BLaER1 treated with 17β-estradiol and CSF1 and Interleukin-3, amounts not matched to agents 10 nM and 100 nM (cell line): ENCODE data around the gene QSOX2.
A peak's percentile ranks its signal among the peaks of the same experiment; 100 is the strongest.

Source experiments
- H3K27ac ChIP-seq, 11 experiments: shearing (Covaris generic); formaldehyde crosslinking; 2 replicates each; pipeline ENCODE4 v1.8.1; 2022
- H3K27me3 ChIP-seq, 11 experiments: shearing (Covaris generic); formaldehyde crosslinking; 2 replicates each; pipeline ENCODE4 v1.8.1; 2022
- H3K36me3 ChIP-seq, 11 experiments: shearing (Covaris generic); formaldehyde crosslinking; 2 replicates each; pipeline ENCODE4 v1.8.1; 2022
- H3K4me1 ChIP-seq, 10 experiments: shearing (Covaris generic); formaldehyde crosslinking; 2 replicates each; pipeline ENCODE4 v1.8.1; 2022
- H3K4me2 ChIP-seq, 11 experiments: shearing (Covaris generic); formaldehyde crosslinking; 2 replicates each; pipeline ENCODE4 v1.8.1; 2022
- H3K4me3 ChIP-seq, 10 experiments: shearing (Covaris generic); formaldehyde crosslinking; 2 replicates each; pipeline ENCODE4 v1.8.1; 2022
- H3K9ac ChIP-seq, 11 experiments: shearing (Covaris generic); formaldehyde crosslinking; 2 replicates each; pipeline ENCODE4 v1.8.1; 2022
- H3K9me3 ChIP-seq, 11 experiments: shearing (Covaris generic); formaldehyde crosslinking; replicated peaks in 1 of 11; 2 replicates each; pipeline ENCODE4 v1.8.1; 2022
- H4K20me1 ChIP-seq, 11 experiments: shearing (Covaris generic); formaldehyde crosslinking; 2 replicates each; pipeline ENCODE4 v1.8.1; 2022
- Cebpa-rat ChIP-seq, 11 experiments: shearing (Covaris generic); IDR thresholded peaks; 2 replicates each; pipeline ENCODE4 v1.8.1; 2022

The QSOX2 gene

GRCh38 chr9:136230365-136230764 lies 15.2 kb downstream of the QSOX2 start:
- H3K9me3 ChIP-seq: no peaks in the 10 kb centered on the region
- H3K9ac ChIP-seq: 0 out of 22 replicates have a peak overlapping the region, but pooled peaks of 2 of the 11 experiments have one; percentile 13 to 15
- no peak overlapping the region for H3K27ac ChIP-seq
- H3K4me1 ChIP-seq: peaks cover 56 to 100% (median 96%) of the 10 kb centered on the region in 10 experiments
- H3K36me3 ChIP-seq: peaks cover 0 to 38% (median 22%) of the 10 kb centered on the region in 11 experiments; a peak in 14 of 22 replicates
- no peak for TF ChIP-seq Cebpa-rat (IDR thresholded peaks at IDR 0.05)
- H3K4me3 ChIP-seq: no peak overlapping the region
- peak overlapping the region in 5 of 11 experiments; percentile 39 to 96 (median 94); a peak in 9 of 22 replicates for H3K4me2 ChIP-seq
- H4K20me1 ChIP-seq: peaks cover 0 to 100% (median 98%) of the 10 kb centered on the region in 11 experiments; a peak in 21 of 22 replicates
- peaks cover 0 to 13% (median 0%) of the 10 kb centered on the region in 11 experiments; a peak in 3 of 22 replicates for H3K27me3 ChIP-seq

DNA sequence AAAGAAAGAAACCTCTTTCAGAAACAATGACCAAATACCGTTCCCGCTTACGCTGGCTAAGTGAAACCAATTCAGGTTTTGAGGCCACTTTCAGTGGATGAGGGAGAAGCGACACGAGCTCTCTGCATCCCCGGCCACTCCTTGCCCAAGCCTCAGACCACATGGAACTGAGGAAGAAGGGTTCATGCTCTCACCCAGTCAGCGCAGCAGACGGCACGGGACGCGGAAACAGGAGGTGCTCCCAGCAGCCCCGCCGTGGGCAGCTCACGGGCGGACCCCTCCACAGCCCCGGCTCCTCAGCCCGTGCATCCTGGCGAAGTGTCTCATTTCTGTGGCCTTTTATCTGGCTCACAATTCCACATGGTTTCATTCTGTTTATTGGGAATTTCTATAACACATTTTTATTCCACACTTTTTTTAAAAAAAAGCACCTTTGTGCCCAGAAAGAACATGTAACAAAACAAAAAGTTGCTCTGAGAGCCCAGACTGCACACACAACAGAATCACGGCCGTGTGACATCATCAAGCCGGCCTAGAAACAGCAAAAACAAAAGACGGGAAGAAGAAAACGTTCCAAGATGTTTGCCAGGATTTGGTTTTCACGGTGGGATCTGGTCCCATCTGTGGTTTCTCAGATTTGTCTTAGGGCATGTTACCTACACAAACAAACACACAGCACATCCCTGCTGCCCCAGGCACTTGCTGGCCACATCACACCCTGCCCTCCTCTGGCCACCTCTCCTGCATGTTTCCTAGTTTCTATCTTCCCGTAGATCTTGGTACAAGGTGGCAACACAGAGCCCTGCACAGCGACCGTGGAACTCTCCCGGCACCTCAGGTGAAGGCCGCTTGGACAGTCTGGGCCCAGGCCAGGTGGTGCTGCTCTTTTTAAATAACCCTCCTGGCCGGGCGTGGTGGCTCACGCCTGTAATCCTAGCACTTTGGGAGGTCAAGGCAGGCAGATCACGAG lies 16.2 kb downstream of the QSOX2 start:
- Histone ChIP-seq H3K4me1 (peaks cover 66 to 100% (median 96%) of the 10 kb centered on the region in 10 experiments), H3K4me3 (no peak overlapping the region), H3K27me3 (peaks cover 0 to 13% (median 0%) of the 10 kb centered on the region in 11 experiments; a peak in 3 of 22 replicates), H4K20me1 (peaks cover 0 to 100% (median 98%) of the 10 kb centered on the region in 11 experiments; a peak in 21 of 22 replicates), H3K4me2 (peak overlapping the region; percentile 72 to 96 (median 88); a peak in 19 of 22 replicates), H3K9ac (peak overlapping the region in 3 of 11 experiments; percentile 11 to 49 (median 42); a peak in 3 of 22 replicates), H3K9me3 (no peaks in the 10 kb centered on the region), H3K36me3 (peaks cover 0 to 28% (median 13%) of the 10 kb centered on the region in 11 experiments; a peak in 9 of 22 replicates), H3K27ac (no peak overlapping the region)
- TF ChIP-seq Cebpa-rat (IDR thresholded peaks at IDR 0.05): no peak

- Histone ChIP-seq H4K20me1 (peaks cover 0 to 100% (median 98%) of the 10 kb centered on the region in 11 experiments; a peak in 21 of 22 replicates), H3K27ac (peak overlapping the region in 1 of 11 experiments; percentile 11; a peak in 1 of 22 replicates), H3K36me3 (peaks cover 0 to 24% (median 12%) of the 10 kb centered on the region in 11 experiments; a peak in 8 of 22 replicates), H3K9me3 (no peaks in the 10 kb centered on the region), H3K4me3 (no peak overlapping the region), H3K4me1 (peaks cover 67 to 100% (median 96%) of the 10 kb centered on the region in 10 experiments), H3K4me2 (peak overlapping the region; percentile 72 to 96 (median 88)), H3K9ac (peak overlapping the region in 7 of 11 experiments; percentile 10 to 49 (median 14); a peak in 8 of 22 replicates), H3K27me3 (peaks cover 0 to 13% (median 0%) of the 10 kb centered on the region in 11 experiments; a peak in 5 of 22 replicates)
- TF ChIP-seq Cebpa-rat (IDR thresholded peaks at IDR 0.05): no peak
Observed at GRCh38 chr9:136228107-136228875, 17.3 kb downstream of the QSOX2 start.

- H3K9me3 ChIP-seq: no peaks in the 10 kb centered on the region
- H3K36me3 ChIP-seq: peaks cover 0 to 24% (median 15%) of the 10 kb centered on the region in 11 experiments; a peak in 9 of 22 replicates
- no peak for TF ChIP-seq Cebpa-rat (IDR thresholded peaks at IDR 0.05)
- peak overlapping the region in 4 of 11 experiments; percentile 17 to 74 (median 58); a peak in 7 of 22 replicates for H3K9ac ChIP-seq
- H3K4me2 ChIP-seq: peak overlapping the region; percentile 87 to 98 (median 94); a peak in 21 of 22 replicates
- H3K27ac ChIP-seq: peak overlapping the region in 3 of 11 experiments; percentile 32 to 82 (median 73); a peak in 4 of 22 replicates
- H3K4me1 ChIP-seq: peaks cover 62 to 100% (median 96%) of the 10 kb centered on the region in 10 experiments
- no peak overlapping the region; a peak in 1 of 20 replicates for H3K4me3 ChIP-seq
- peaks cover 9 to 100% (median 98%) of the 10 kb centered on the region in 11 experiments; a peak in 21 of 22 replicates for H4K20me1 ChIP-seq
- peaks cover 0 to 26% (median 0%) of the 10 kb centered on the region in 11 experiments; a peak in 9 of 22 replicates for H3K27me3 ChIP-seq
Observed at GRCh38 chr9:136226680-136227407, 18.8 kb downstream of the QSOX2 start.

DNA sequence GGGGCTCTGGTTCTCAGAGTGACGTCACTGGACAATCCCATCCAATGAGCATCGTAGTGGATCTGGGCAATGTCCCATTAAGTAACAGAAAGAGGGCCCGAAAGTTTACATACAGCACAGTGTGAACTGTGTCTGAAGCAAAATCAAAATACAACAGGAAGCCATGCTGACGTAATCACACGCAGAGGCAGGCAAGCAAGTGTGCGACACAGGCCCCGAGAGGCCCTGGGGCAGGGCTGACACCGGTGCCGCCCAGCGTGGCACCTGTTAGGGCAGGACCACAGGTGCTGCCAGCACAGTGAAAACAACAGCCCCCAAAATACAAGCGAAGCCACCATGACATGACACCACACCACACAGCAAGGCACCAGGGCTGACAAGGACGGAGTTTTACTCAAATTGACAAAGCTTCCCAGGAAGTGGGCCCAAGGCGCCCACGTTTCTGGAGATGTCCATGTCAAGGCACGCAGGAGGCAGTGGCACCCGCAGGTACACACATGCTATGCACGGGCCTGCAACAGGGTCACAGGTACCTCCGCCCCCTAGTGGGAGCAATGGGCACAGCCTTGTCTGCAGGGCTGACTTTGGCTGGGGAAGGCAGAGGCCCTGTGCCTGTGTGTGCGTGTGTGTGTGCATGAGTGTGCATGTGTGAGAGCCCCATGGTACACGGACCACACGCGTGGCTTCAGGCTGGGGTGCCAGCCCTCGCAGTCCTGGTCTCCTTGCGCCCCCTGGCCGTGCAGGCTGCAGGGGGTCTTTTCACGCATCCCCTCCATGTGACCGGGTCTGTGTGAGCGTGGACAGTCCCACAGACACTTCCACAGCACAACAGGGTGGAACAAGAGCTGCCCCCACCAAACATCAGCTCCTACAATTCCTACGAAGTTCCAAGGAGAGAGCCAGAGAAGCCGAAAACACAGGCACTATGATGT lies 19.6 kb downstream of the QSOX2 start:
- TF ChIP-seq Cebpa-rat (IDR thresholded peaks at IDR 0.05): peak in 3 of 11 experiments; percentile 11 to 57 (median 51); a peak in 2 of 22 replicates
- Histone ChIP-seq H3K4me2 (peak overlapping the region; percentile 87 to 98 (median 94)), H4K20me1 (peaks cover 11 to 100% (median 100%) of the 10 kb centered on the region in 11 experiments; a peak in 21 of 22 replicates), H3K4me3 (peak overlapping the region; percentile 12 to 57 (median 32); a peak in 14 of 20 replicates), H3K9ac (peak overlapping the region in 8 of 11 experiments; percentile 1 to 74 (median 53); a peak in 14 of 22 replicates), H3K9me3 (no peaks in the 10 kb centered on the region), H3K27me3 (peaks cover 0 to 34% (median 0%) of the 10 kb centered on the region in 11 experiments; a peak in 9 of 22 replicates), H3K27ac (peak overlapping the region in 10 of 11 experiments; percentile 10 to 82 (median 46); a peak in 21 of 22 replicates), H3K36me3 (peaks cover 0 to 24% (median 17%) of the 10 kb centered on the region in 11 experiments; a peak in 9 of 22 replicates), H3K4me1 (peaks cover 62 to 100% (median 97%) of the 10 kb centered on the region in 10 experiments)

GRCh38 chr9:136225366-136225747 lies 20.3 kb downstream of the QSOX2 start:
- Histone ChIP-seq H3K27ac (peak overlapping the region in 10 of 11 experiments; percentile 10 to 82 (median 46); a peak in 21 of 22 replicates), H3K9ac (peak overlapping the region in 8 of 11 experiments; percentile 17 to 74 (median 53); a peak in 13 of 22 replicates), H3K27me3 (peaks cover 0 to 34% (median 0%) of the 10 kb centered on the region in 11 experiments; a peak in 9 of 22 replicates), H3K4me3 (peak overlapping the region; percentile 12 to 57 (median 37); a peak in 13 of 20 replicates), H3K9me3 (no peaks in the 10 kb centered on the region), H3K4me1 (peaks cover 68 to 100% (median 98%) of the 10 kb centered on the region in 10 experiments), H3K4me2 (peak overlapping the region; percentile 87 to 98 (median 94)), H3K36me3 (peaks cover 0 to 22% (median 14%) of the 10 kb centered on the region in 11 experiments; a peak in 9 of 22 replicates), H4K20me1 (peaks cover 18 to 100% (median 100%) of the 10 kb centered on the region in 11 experiments; a peak in 21 of 22 replicates)
- no peak for TF ChIP-seq Cebpa-rat (IDR thresholded peaks at IDR 0.05)
